Glutamatergic neuron (in vitro differentiated cells): ENCODE results near the gene KAT8. TPM values are rescaled to one million over a fixed set of nuclear protein-coding genes. Genes with fewer than 3 reads are reported as not detected.

Experiments
- DNase-seq: peaks from one replicate; pipeline ENCODE4 v3.0.0; 2022
- H3K27ac Mint-ChIP-seq: one replicate; pipeline ENCODE4 v1.8.0; 2020; ENCODE audit warnings: mild to moderate bottlenecking, mixed read lengths, inconsistent platforms; ENCODE audit not compliant: unreplicated experiment
- H3K27me3 Mint-ChIP-seq: one replicate; pipeline ENCODE4 v1.8.0; 2020; ENCODE audit warnings: mild to moderate bottlenecking, moderate library complexity, mixed read lengths, inconsistent platforms; ENCODE audit not compliant: unreplicated experiment
- H3K36me3 Mint-ChIP-seq: one replicate; pipeline ENCODE4 v1.8.0; 2020; ENCODE audit warnings: mild to moderate bottlenecking, mixed read lengths, inconsistent platforms; ENCODE audit not compliant: unreplicated experiment
- H3K4me1 Mint-ChIP-seq: one replicate; pipeline ENCODE4 v1.8.0; 2020; ENCODE audit warnings: mild to moderate bottlenecking, low read depth, mixed read lengths, inconsistent platforms; ENCODE audit not compliant: unreplicated experiment
- H3K4me3 Mint-ChIP-seq: one replicate; pipeline ENCODE4 v1.8.0; 2020; ENCODE audit warnings: mild to moderate bottlenecking, mixed read lengths, inconsistent platforms; ENCODE audit not compliant: unreplicated experiment
- H3K9me3 Mint-ChIP-seq: one replicate; pipeline ENCODE4 v1.8.0; 2020; ENCODE audit warnings: mild to moderate bottlenecking, moderate library complexity, mixed read lengths, inconsistent platforms; ENCODE audit not compliant: unreplicated experiment
- CTCF ChIP-seq: fragments of 200-600 bp; sonication (generic); IDR thresholded peaks from one replicate; pipeline ENCODE4 v1.5.0; 2021; ENCODE audit not compliant: partially characterized antibody, unreplicated experiment
- total RNA-seq: library from RNA; stranded (reverse); fragmentation: NEBNext Ultra II Directional; extraction: Animal tissue kit (Norgen Biotek cat#: 25700); gene quantifications from one replicate; pipeline ENCODE4 v1.2.1, GENCODE V29; 2021; ENCODE audit not compliant: unreplicated experiment

The KAT8 gene
- total RNA-seq, 1 donor from 2014 or later: 61.2 TPM

DNA sequence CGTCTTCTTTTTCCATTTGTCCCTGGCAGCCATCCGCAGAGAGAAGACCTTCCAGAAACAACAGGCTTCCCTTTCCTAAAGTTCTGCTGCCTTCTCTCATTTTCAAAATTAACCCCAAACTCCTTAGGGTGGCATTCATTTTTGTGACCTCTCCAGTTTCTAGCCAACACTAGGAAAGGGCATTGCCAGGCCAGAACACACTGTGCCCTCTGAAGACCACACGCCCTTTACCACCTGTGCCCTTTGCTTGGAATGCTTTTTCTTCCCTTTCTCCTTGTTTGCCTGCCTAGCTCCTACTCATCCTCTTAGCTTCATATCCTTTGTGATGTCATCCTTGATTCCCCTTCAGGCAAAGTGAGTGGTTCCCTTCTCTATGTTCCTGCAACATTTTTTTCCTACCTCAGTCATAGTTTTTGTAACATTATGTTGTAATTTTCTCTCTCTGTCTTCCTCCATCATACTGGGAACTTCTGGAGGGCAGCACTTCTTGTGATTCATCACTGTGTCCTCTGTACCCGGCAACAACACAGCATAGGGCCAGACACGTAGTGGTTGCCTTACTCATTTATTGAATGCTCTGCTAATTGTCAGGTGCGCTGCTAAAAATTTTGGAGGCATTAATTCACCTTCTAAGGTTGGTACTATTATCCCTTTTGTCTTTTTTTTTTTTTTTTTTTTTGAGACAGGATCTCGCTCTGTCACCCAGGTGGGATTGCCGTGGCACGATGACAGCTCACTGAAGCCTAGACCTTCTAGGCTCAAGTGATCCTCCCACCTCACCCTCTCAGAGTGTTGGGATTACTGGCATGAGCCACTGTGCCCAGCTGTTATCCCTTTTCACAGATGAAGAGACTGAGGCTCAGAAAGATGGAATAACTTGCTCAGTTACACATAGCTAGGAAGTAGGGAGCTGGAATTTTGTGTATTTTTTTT, 1.0 kb downstream of the KAT8 start:
- no peak for TF ChIP-seq CTCF
- H3K27ac Mint-ChIP-seq: peak overlapping the region; percentile 73
- H3K4me1 Mint-ChIP-seq: peaks cover 6% of the 10 kb centered on the region
- DNase-seq: no peak
- peaks cover 6% of the 10 kb centered on the region for H3K27me3 Mint-ChIP-seq
- peak overlapping the region; percentile 91 for H3K4me3 Mint-ChIP-seq
- no peaks in the 10 kb centered on the region for H3K36me3 Mint-ChIP-seq
- peaks cover 8% of the 10 kb centered on the region for H3K9me3 Mint-ChIP-seq

GRCh38 chr16:31120129-31120528, 2.7 kb downstream of the KAT8 start:
- Mint-ChIP-seq H3K27me3 (peaks cover 6% of the 10 kb centered on the region), H3K4me1 (peaks cover 6% of the 10 kb centered on the region), H3K36me3 (no peaks in the 10 kb centered on the region), H3K9me3 (peaks cover 8% of the 10 kb centered on the region), H3K27ac (no peak overlapping the region), H3K4me3 (no peak overlapping the region)
- no peak for TF ChIP-seq CTCF
- no peak for DNase-seq

DNA sequence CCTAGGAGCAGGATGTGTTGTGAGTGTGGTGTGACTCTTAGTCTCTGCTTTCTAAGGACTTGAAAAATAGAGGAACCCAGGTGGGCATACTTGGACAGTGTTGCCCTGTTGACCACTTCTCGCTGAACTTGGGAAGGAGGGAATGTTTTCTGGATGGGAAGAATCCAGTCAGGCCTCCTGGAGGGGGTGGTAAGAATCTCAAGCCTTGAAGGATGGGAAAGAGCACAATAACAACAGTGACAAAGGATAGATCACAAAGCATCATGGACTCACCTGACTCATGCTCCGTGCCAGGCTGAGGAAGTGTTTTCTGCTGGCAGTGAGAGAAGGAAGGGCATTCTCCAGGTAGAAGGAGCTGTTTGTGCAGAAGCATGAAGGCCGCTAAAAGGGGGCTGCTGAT, 8.4 kb downstream of the KAT8 start:
- Mint-ChIP-seq H3K9me3 (peaks cover 5% of the 10 kb centered on the region), H3K27ac (peak overlapping the region; percentile 15), H3K4me3 (peak overlapping the region; percentile 19), H3K4me1 (no peaks in the 10 kb centered on the region), H3K36me3 (no peaks in the 10 kb centered on the region), H3K27me3 (no peaks in the 10 kb centered on the region)
- no peak for DNase-seq
- TF ChIP-seq CTCF: no peak

DNA sequence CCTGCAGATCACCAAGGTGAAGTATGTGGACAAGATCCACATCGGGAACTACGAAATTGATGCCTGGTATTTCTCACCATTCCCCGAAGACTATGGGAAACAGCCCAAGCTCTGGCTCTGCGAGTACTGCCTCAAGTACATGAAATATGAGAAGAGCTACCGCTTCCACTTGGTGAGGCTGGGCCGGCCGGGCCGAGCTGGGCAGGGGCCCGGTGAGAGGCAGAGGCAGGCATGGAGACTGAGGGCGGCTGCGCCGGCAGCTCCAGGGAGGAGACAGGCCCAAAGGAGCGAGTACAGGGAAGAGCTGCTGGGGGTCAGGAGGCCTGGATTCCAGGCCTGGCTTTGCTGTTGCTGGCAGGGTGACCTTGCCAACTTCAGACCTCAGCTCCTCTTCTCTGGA, 9.7 kb downstream of the KAT8 start:
- no peak overlapping the region for H3K4me3 Mint-ChIP-seq
- no peaks in the 10 kb centered on the region for H3K27me3 Mint-ChIP-seq
- TF ChIP-seq CTCF: no peak
- H3K4me1 Mint-ChIP-seq: no peaks in the 10 kb centered on the region
- no peak overlapping the region for H3K27ac Mint-ChIP-seq
- DNase-seq: no peak
- H3K9me3 Mint-ChIP-seq: peaks cover 5% of the 10 kb centered on the region
- no peaks in the 10 kb centered on the region for H3K36me3 Mint-ChIP-seq
